NCI-H1092 (cell line): ENCODE data around the gene PRKN.
"Not testable (repeated sequence)": the region's sequence is repeated elsewhere in the genome, so short reads cannot be mapped to it uniquely, and the experiment has no call there.

Experiments
- DNase-seq: peaks from one replicate; lab custom pipeline; 2025; lab: John Stamatoyannopoulos, UW

Gene PRKN

GRCh38 chr6:161840380-161840779 is 887.2 kb downstream of the PRKN start:
- no peak for DNase-seq

- no peak for DNase-seq
Observed at GRCh38 chr6:161838306-161839035, 889.1 kb downstream of the PRKN start.

- no peak for DNase-seq
Observed at GRCh38 chr6:161837854-161838253, 889.7 kb downstream of the PRKN start.

GRCh38 chr6:161837449-161837735 is 890.2 kb downstream of the PRKN start:
- no peak for DNase-seq

- no peak for DNase-seq
Observed at GRCh38 chr6:161836643-161837448, 890.7 kb downstream of the PRKN start.

- peak; percentile 30 for DNase-seq
Observed at GRCh38 chr6:161835500-161836215, 891.9 kb downstream of the PRKN start.

GRCh38 chr6:161834426-161834825 is 893.1 kb downstream of the PRKN start:
- no peak for DNase-seq

- DNase-seq = no peak
Observed at GRCh38 chr6:161833099-161833860, 894.3 kb downstream of the PRKN start.

- no peak for DNase-seq
Observed at GRCh38 chr6:161832622-161833021, 894.9 kb downstream of the PRKN start.

- DNase-seq = no peak
Observed at GRCh38 chr6:161830866-161831616, 896.5 kb downstream of the PRKN start.

GRCh38 chr6:161829291-161829729 is 898.3 kb downstream of the PRKN start:
- no peak for DNase-seq

- DNase-seq = no peak
Observed at GRCh38 chr6:161828355-161828754, 899.2 kb downstream of the PRKN start.

GRCh38 chr6:161826512-161826911 is 901.1 kb downstream of the PRKN start:
- DNase-seq = no peak

GRCh38 chr6:161822204-161822603 is 905.4 kb downstream of the PRKN start:
- not testable (repeated sequence) for DNase-seq

GRCh38 chr6:161817881-161818280 is 909.7 kb downstream of the PRKN start:
- DNase-seq = no peak

- DNase-seq = no peak
Observed at GRCh38 chr6:161815965-161816364, 911.6 kb downstream of the PRKN start.

- no peak for DNase-seq
Observed at GRCh38 chr6:161813156-161813555, 914.4 kb downstream of the PRKN start.

GRCh38 chr6:161809971-161810370 is 917.6 kb downstream of the PRKN start:
- no peak for DNase-seq

- no peak for DNase-seq
Observed at GRCh38 chr6:161804838-161805237, 922.7 kb downstream of the PRKN start.

GRCh38 chr6:161803131-161803530 is 924.4 kb downstream of the PRKN start:
- no peak for DNase-seq

GRCh38 chr6:161802231-161802630 is 925.3 kb downstream of the PRKN start:
- no peak for DNase-seq
